Tibial nerve (tissue), 4 donors: ENCODE data around the gene NEB. TPM values are rescaled to one million over a fixed set of nuclear protein-coding genes. Genes with fewer than 3 reads are reported as not detected.

Source experiments
- DNase-seq, 2 donors: peaks; one replicate each; pipeline ENCODE4 v3.0.0-alpha.2; 2019; ENCODE audit warnings: low spot score in 2 of 2
- H3K27ac ChIP-seq, 4 donors: fragments of 200-600 bp; sonication (generic) in 3 of 4; one replicate each; pipeline ENCODE4 v1.5.1; 2017 to 2019; ENCODE audit warnings: mild to moderate bottlenecking in 1 of 4
- H3K27me3 ChIP-seq, 2 donors: fragments of 200-600 bp; sonication (generic) in 1 of 2; one replicate each; pipeline versions ENCODE4 v1.5.1 to v1.6.0; 2017 to 2019
- H3K36me3 ChIP-seq, 3 donors: fragments of 200-600 bp; sonication (generic); one replicate each; pipeline ENCODE4 v1.5.1; 2018 to 2019
- H3K4me1 ChIP-seq, 4 donors: fragments of 200-600 bp; sonication (generic) in 3 of 4; one replicate each; pipeline ENCODE4 v1.5.1; 2017 to 2019
- H3K4me3 ChIP-seq, 4 donors: fragments of 200-600 bp; sonication (generic) in 3 of 4; one replicate each; pipeline ENCODE4 v1.5.1; 2017 to 2019; ENCODE audit warnings: mild to moderate bottlenecking in 1 of 4, moderate library complexity in 1 of 4
- H3K9me3 ChIP-seq, 4 donors: fragments of 200-600 bp; sonication (generic) in 3 of 4; one replicate each; pipeline ENCODE4 v1.5.1; 2017 to 2019
- EP300 ChIP-seq, 2 donors: sonication (generic); formaldehyde crosslinking; IDR thresholded peaks; one replicate each; pipeline ENCODE4 v1.6.1; 2017; ENCODE audit warnings: antibody characterized with exemption in 2 of 2, mild to moderate bottlenecking in 1 of 2
- POLR2A ChIP-seq, 2 donors: fragments of 450-650 bp; IDR thresholded peaks; one replicate each; pipeline ENCODE4 v1.6.1; 2017; ENCODE audit warnings: antibody characterized with exemption in 2 of 2, mild to moderate bottlenecking in 2 of 2, moderate library complexity in 2 of 2
- WGBS, 2 donors: methylation state at CpG; one replicate each; pipeline ENCODE4 v1.1.5; 2018; 5-methylcytosine and 5-hydroxymethylcytosine counted together
- total RNA-seq, 4 donors: library from RNA; depleted of rRNA; stranded (reverse); fragments of >200 nt; gene quantifications; one replicate each; pipeline ENCODE4 v1.1.0, GENCODE V29; 2016
- TF ChIP-seq, protein P1 (sequence below), 5 experiments: fragments of 200-600 bp in 3 of 5; fragments of 450-650 bp in 2 of 5; sonication (generic) in 3 of 5; IDR thresholded peaks; one replicate each; pipeline ENCODE4 v1.5.1; 2016 to 2019; ENCODE audit warnings: antibody characterized with exemption in 5 of 5, mild to moderate bottlenecking in 3 of 5, moderate library complexity in 2 of 5

NEB gene
- total RNA-seq, 4 donors from 2014 or later, result 1.2 to 2.2 (median 1.5) TPM

DNA sequence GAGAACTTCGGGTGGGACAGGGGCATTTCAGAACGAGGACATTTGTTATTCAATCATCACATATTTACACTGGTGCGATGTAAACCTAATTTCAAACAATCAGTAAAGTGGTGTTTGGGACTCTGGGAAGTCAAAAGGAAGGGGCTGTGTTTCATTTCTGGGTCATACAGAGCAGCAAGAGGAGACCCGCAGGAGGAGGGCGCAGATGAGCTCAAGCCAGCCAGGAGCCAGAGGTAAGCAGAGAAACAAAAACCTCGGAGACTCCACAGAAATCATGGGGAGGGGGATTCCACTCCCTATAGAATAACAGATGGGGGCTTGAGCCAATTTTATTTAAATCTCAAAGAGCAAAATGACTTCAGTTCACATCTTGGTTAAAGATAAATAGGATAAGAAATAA, 55.4 kb downstream of the NEB start:
- 76 to 77% methylated on average over 6 of the region's 6 CpGs for WGBS, 2 donors
- no peak overlapping the region for H3K4me3 ChIP-seq

DNA sequence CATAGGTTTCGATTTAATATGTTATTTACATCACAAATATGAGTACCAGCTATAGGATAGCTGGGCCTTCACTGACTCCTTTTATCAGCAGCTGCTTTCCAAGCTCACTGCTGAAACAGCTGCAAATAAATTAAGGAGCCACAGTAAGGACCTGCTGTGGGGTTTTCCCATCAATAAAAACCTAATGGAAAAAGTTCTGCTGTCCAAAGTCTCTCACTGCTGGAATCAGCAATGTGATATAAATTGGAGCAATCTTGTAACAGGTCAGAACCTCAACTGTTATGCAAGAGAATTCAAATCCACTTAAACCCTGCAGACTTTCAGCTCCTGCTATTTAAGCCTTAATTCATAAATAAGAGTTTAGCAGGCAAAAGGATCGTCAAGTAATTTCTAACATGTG, 61.3 kb downstream of the NEB start:
- TF ChIP-seq, protein P1, sequence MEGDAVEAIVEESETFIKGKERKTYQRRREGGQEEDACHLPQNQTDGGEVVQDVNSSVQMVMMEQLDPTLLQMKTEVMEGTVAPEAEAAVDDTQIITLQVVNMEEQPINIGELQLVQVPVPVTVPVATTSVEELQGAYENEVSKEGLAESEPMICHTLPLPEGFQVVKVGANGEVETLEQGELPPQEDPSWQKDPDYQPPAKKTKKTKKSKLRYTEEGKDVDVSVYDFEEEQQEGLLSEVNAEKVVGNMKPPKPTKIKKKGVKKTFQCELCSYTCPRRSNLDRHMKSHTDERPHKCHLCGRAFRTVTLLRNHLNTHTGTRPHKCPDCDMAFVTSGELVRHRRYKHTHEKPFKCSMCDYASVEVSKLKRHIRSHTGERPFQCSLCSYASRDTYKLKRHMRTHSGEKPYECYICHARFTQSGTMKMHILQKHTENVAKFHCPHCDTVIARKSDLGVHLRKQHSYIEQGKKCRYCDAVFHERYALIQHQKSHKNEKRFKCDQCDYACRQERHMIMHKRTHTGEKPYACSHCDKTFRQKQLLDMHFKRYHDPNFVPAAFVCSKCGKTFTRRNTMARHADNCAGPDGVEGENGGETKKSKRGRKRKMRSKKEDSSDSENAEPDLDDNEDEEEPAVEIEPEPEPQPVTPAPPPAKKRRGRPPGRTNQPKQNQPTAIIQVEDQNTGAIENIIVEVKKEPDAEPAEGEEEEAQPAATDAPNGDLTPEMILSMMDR (IDR thresholded peaks at IDR 0.05), result no peak
- TF ChIP-seq POLR2A (IDR thresholded peaks at IDR 0.05) (no peak), EP300 (IDR thresholded peaks at IDR 0.05) (no peak)
- no peaks in the 10 kb centered on the region for H3K4me1 ChIP-seq
- H3K4me3 ChIP-seq, result no peak overlapping the region
- no peaks in the 10 kb centered on the region for H3K27me3 ChIP-seq
- 79 to 87% methylated on average over 2 of the region's 2 CpGs for WGBS, 2 donors
- no peaks in the 10 kb centered on the region for H3K9me3 ChIP-seq
- no peak for DNase-seq
- H3K36me3 ChIP-seq, result no peaks in the 10 kb centered on the region
- H3K27ac ChIP-seq, result no peak overlapping the region

More for the DNA sequence above, 55.4 kb downstream of the NEB start:
- no peaks in the 10 kb centered on the region for H3K4me1 ChIP-seq
- no peak for DNase-seq
- TF ChIP-seq EP300 (IDR thresholded peaks at IDR 0.05) (no peak), POLR2A (IDR thresholded peaks at IDR 0.05) (no peak)
- TF ChIP-seq, protein P1 (IDR thresholded peaks at IDR 0.05), result no peak
- H3K36me3 ChIP-seq, result no peaks in the 10 kb centered on the region
- no peaks in the 10 kb centered on the region for H3K9me3 ChIP-seq
- no peak overlapping the region for H3K27ac ChIP-seq
- no peaks in the 10 kb centered on the region for H3K27me3 ChIP-seq

DNA sequence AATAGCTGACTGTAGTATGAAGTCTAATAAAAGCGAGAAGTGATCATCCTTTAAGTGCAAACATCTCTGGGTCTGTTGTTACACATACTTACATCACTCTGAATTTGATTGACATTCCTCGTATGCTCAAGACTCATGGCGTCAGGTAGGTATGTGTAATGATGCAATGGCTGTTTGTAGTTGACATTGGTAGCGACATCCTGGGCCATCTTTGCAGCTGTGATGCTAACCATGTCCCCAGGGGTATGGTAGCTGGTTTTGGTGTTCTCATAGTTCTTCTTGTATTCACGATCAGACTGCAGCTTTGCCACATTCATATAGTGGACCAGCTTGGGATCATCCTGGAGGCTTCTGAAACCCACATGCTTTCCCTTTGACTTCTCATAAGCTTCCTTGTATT, 62.0 kb downstream of the NEB start:
- TF ChIP-seq, protein P1 (IDR thresholded peaks at IDR 0.05), result no peak
- TF ChIP-seq EP300 (IDR thresholded peaks at IDR 0.05), result no peak
- TF ChIP-seq POLR2A (IDR thresholded peaks at IDR 0.05), result no peak
- Histone ChIP-seq H3K4me3 (no peak overlapping the region), H3K27ac (no peak overlapping the region), H3K36me3 (no peaks in the 10 kb centered on the region), H3K9me3 (no peaks in the 10 kb centered on the region), H3K27me3 (no peaks in the 10 kb centered on the region), H3K4me1 (no peaks in the 10 kb centered on the region)
- no peak for DNase-seq
- WGBS, 2 donors, result 91 to 95% methylated on average over 5 of the region's 5 CpGs

DNA sequence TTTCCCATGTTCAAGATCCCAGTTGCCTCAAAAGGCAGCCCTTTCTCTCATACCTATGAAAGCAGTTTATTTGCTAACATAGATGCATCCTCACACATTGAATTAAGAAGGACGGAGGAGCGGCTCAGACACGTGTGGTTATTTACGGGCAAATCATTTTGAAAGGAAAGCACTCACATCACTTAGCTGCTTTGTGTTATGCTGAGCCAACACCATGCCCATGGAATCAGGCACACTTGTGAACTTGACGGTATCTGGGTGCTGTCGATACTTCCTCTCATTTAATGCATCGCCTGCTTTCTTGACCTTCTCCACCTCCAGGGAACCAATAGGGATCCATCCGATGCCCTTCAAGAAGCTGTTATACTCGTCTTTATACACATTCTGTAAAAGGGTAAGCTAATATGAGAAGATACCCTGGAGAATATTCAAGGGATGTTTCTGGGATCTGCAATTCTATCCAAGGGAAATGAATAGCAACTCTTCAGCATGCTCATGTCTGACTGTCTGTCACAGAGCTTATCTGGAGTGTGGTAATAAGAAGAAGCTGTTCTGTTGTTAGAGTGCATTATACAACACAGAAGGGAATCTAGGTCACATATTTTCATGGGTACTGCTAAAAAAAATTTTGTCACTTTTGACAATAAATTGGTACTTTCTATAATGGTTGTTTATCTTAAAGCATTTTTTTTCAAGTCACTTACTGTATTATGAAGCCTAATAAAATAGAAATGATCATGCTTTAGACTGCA, 63.3 kb downstream of the NEB start:
- DNase-seq, result no peak
- no peak overlapping the region for H3K4me3 ChIP-seq
- 90 to 94% methylated on average over 9 of the region's 9 CpGs for WGBS, 2 donors
- H3K4me1 ChIP-seq, result no peaks in the 10 kb centered on the region
- TF ChIP-seq, protein P1 (IDR thresholded peaks at IDR 0.05), result no peak
- TF ChIP-seq POLR2A (IDR thresholded peaks at IDR 0.05) (no peak), EP300 (IDR thresholded peaks at IDR 0.05) (no peak)
- no peak overlapping the region for H3K27ac ChIP-seq
- no peaks in the 10 kb centered on the region for H3K27me3 ChIP-seq
- H3K36me3 ChIP-seq, result no peaks in the 10 kb centered on the region
- no peaks in the 10 kb centered on the region for H3K9me3 ChIP-seq

DNA sequence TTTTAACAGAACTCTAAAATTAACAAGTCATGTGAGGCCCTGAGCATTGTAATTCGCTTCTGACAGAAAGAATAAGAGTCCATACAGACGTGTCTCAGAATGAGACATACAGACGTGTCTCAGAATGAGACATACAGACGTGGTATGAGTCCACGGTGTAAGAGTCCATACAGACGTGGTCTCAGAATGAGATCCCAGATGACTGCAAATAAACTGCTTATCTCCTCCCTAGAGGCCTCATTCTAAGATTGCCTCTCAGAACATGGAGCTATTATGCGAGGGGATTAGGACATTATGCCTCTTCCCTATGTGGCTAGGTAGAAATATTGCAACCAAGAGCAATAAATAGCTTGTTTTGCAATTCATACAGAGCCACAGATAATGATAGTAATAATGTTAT, 63.9 kb downstream of the NEB start:
- DNase-seq, result no peak
- Histone ChIP-seq H3K27me3 (no peaks in the 10 kb centered on the region), H3K9me3 (no peaks in the 10 kb centered on the region), H3K27ac (no peak overlapping the region), H3K4me3 (no peak overlapping the region), H3K4me1 (no peaks in the 10 kb centered on the region), H3K36me3 (no peaks in the 10 kb centered on the region)
- no peak for TF ChIP-seq EP300 (IDR thresholded peaks at IDR 0.05)
- TF ChIP-seq POLR2A (IDR thresholded peaks at IDR 0.05), result no peak
- TF ChIP-seq, protein P1 (IDR thresholded peaks at IDR 0.05), result no peak
- WGBS, 2 donors, result 71 to 78% methylated on average over 7 of the region's 7 CpGs
